Omental fat pad (tissue), 4 donors: ENCODE results near the gene NKX6-2. TPM values are rescaled to one million over a fixed set of nuclear protein-coding genes. Genes with fewer than 3 reads are reported as not detected.

Source experiments
- ATAC-seq: fragments of 150-250 bp; one replicate; pipeline ENCODE4 v1.9.1; 2016; ENCODE audit warnings: mild to moderate bottlenecking, moderate library complexity; ENCODE audit not compliant: low FRiP score
- DNase-seq: peaks from one replicate; pipeline ENCODE4 v3.0.0-alpha.2; 2019; ENCODE audit warnings: low spot score
- total RNA-seq, 4 donors: library from RNA; depleted of rRNA; stranded (reverse); fragments of >200 nt; gene quantifications; one replicate each; pipeline ENCODE4 v1.1.0, GENCODE V29; 2016
- TF ChIP-seq, protein P1 (sequence below), 3 donors: fragments of 450-650 bp; IDR thresholded peaks; one replicate each; pipeline ENCODE4 v1.5.1; 2016 to 2017; ENCODE audit warnings: antibody characterized with exemption in 3 of 3, mild to moderate bottlenecking in 3 of 3, moderate library complexity in 2 of 3

NKX6-2 gene
- total RNA-seq, 4 donors from 2014 or later, result not detected

DNA sequence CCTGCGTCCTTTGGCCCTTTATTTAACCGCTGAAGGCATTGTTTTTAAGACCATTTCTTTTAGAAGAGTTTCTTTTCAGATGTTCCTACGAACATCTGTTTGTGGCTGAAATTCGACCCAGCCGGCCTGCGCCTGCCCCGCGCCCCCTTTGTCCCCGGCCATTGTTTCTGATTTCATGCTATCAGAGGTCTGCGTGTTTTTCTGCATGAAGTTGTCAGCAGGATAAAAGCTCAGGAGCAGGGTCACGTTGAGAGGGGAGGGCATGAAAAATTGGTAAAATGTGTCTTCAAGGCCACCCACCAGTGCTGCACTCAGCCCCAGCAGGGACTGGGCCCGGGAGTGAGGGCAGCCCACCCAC, 43.1 kb downstream of the NKX6-2 start:
- TF ChIP-seq, protein P1, sequence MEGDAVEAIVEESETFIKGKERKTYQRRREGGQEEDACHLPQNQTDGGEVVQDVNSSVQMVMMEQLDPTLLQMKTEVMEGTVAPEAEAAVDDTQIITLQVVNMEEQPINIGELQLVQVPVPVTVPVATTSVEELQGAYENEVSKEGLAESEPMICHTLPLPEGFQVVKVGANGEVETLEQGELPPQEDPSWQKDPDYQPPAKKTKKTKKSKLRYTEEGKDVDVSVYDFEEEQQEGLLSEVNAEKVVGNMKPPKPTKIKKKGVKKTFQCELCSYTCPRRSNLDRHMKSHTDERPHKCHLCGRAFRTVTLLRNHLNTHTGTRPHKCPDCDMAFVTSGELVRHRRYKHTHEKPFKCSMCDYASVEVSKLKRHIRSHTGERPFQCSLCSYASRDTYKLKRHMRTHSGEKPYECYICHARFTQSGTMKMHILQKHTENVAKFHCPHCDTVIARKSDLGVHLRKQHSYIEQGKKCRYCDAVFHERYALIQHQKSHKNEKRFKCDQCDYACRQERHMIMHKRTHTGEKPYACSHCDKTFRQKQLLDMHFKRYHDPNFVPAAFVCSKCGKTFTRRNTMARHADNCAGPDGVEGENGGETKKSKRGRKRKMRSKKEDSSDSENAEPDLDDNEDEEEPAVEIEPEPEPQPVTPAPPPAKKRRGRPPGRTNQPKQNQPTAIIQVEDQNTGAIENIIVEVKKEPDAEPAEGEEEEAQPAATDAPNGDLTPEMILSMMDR (IDR thresholded peaks at IDR 0.05), result no peak
- ATAC-seq, result no peak
- DNase-seq, result no peak

- no peak for ATAC-seq
- no peak for DNase-seq
- TF ChIP-seq, protein P1 (IDR thresholded peaks at IDR 0.05), result no peak
These were observed 43.6 kb downstream of the NKX6-2 start for GRCh38 chr10:132742167-132742836.

GRCh38 chr10:132740588-132740987, 45.4 kb downstream of the NKX6-2 start:
- TF ChIP-seq, protein P1 (IDR thresholded peaks at IDR 0.05), result no peak
- ATAC-seq (no peak), DNase-seq (no peak)

GRCh38 chr10:132739225-132739613, 46.7 kb downstream of the NKX6-2 start:
- DNase-seq, result no peak
- TF ChIP-seq, protein P1 (IDR thresholded peaks at IDR 0.05), result no peak
- ATAC-seq, result no peak

DNA sequence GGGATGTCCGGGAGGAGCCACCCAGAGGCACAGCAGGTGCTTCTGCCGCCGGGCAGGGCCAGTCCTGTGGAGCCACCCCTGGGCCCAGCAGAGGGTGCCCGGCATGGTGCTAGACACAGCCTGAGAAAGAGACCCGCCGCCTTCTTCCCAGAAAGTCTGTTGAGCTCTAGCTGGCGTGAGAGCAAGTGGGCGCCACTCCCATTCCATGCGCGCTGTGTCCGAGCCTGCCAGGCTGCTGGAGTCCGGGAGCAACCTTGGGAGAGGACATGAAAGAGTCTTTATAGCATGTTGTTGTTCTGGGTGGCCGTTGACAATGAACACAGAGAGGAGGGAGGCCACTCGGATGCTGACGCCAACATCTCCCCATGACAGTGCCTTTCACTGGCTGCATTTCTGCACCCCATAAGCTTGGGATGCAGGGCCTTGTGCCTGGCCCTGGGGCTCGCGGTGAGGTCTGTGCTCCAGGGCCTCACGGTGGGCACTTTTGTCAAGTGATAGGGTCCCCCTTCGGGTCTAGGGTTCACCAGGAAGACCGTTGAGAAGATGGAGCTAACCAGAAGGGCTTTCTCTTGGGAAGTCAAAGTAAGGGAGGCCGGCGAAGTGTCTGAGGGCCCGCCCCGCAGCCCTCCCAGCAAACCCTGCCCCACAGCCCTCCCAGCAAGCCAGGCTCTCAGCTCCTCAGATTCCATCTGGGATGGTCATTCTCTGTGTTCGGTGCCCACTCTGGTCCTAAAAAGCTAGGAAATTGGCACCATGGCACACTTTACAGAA, 47.3 kb downstream of the NKX6-2 start:
- ATAC-seq (no peak), DNase-seq (no peak)
- TF ChIP-seq, protein P1 (IDR thresholded peaks at IDR 0.05), result no peak

DNA sequence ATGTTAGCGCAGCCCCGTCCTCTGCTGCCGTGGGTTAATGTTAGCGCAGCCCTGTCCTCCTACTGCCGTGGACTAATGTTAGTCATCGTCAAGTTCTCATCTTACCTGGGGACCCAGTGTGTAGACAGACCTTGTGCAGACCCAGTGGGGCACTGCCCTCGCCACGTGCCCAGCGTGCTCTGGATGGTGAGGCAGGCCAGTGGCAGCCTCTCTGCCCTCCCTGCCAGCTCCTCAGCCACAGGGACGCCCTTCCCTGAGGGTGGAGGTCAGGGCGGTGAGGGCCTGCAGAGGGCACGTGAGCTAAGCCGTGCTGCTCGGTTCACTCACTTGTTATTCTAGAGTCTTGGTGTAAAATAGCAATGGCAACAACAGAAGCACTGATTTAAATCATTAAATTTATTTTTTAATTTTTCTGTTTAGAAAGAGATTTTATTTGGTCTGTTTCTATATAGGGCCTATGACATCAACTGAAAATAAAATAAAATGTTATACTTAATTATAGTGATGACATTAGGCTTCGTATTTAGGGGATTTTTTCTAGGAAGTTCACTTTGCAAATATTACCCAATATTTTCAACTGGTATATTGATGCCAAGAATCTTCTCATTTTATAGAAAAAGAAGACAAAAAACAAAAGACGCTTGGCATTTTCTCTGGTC, 48.4 kb downstream of the NKX6-2 start:
- DNase-seq (no peak), ATAC-seq (no peak)
- TF ChIP-seq, protein P1 (IDR thresholded peaks at IDR 0.05), result no peak
